A549 (cell line): ENCODE data around the gene CEP57L1. TPM values are rescaled to one million over a fixed set of nuclear protein-coding genes. Genes with fewer than 3 reads are reported as not detected.

Experiments used
- ATAC-seq, 2 experiments: fragments of 200-7000 bp in 1 of 2; fragments of >200 bp in 1 of 2; cut with Nextera tagmentation in 1 of 2; cut with Tn5 transposase in 1 of 2; 3 replicates each; pipeline versions ENCODE4 v1.8.0 to v1.9.1; 2018 to 2020; ENCODE audit warnings: mild to moderate bottlenecking in 1 of 2, moderate library complexity in 1 of 2
- CTCF ChIA-PET: fragments of 300-600 bp; sonication (Branson Sonifier 250); formaldehyde crosslinking; extraction: SDS; loops from one replicate; lab custom pipeline; 2021; ENCODE audit warnings: antibody characterized with exemption, inconsistent platforms; lab: Yijun Ruan, JAX
- POLR2A ChIA-PET: fragments of 350-600 bp; formaldehyde crosslinking; extraction: SDS; loops from one replicate; lab custom pipeline; 2021; ENCODE audit warnings: antibody characterized with exemption, inconsistent platforms; lab: Yijun Ruan, JAX
- DNase-seq, 2 experiments: peaks; one replicate each; pipeline versions ENCODE4 v3.0.0 to v3.0.0-alpha.2; 2011 to 2016; ENCODE audit warnings: low read depth in 1 of 2, low spot score in 1 of 2
- FAIRE-seq: peaks from 2 replicates; lab custom pipeline; 2011; peaks lifted over from hg19 to GRCh38; lab: Jason Lieb, UNC
- H3K27ac ChIP-seq, 2 experiments: fragments of >200 bp; sonication (Bioruptor Twin); formaldehyde crosslinking; 3 replicates each; pipeline ENCODE4 v1.5.1; 2016 to 2017
- H3K4me1 ChIP-seq: fragments of >200 bp; sonication (Bioruptor Twin); formaldehyde crosslinking; 3 replicates; pipeline ENCODE4 v1.6.1; 2016
- H3K4me2 ChIP-seq: fragments of >200 bp; sonication (Bioruptor Twin); formaldehyde crosslinking; 3 replicates; pipeline ENCODE4 v1.6.1; 2016
- H3K4me3 ChIP-seq: fragments of >200 bp; sonication (Bioruptor Twin); formaldehyde crosslinking; 3 replicates; pipeline ENCODE4 v1.5.1; 2016
- H3K9me3 ChIP-seq: fragments of >200 bp; sonication (Bioruptor Twin); formaldehyde crosslinking; 3 replicates; pipeline ENCODE4 v1.6.1; 2016
- BCL3 ChIP-seq: fragments of >200 bp; sonication (Bioruptor Twin); formaldehyde crosslinking; IDR thresholded peaks from 3 replicates; pipeline ENCODE4 v1.6.1; 2016
- BHLHE40 ChIP-seq: IDR thresholded peaks from 2 replicates; pipeline ENCODE4 v1.6.1; 2012; ENCODE audit warnings: low read depth, low read length, inconsistent platforms
- CEBPB ChIP-seq, 2 experiments: fragments of >200 bp in 1 of 2; sonication (Bioruptor Twin) in 1 of 2; formaldehyde crosslinking in 1 of 2; IDR thresholded peaks; 2 replicates each; pipeline ENCODE4 v1.6.1; 2012 to 2016
- CHD2 ChIP-seq: fragments of 150-350 bp; IDR thresholded peaks from 2 replicates; pipeline ENCODE4 v1.6.1; 2014; ENCODE audit warnings: low read length; ENCODE audit not compliant: partially characterized antibody
- CHD4 ChIP-seq: fragments of 200-600 bp; sonication (generic); IDR thresholded peaks from 2 replicates; pipeline ENCODE4 v1.6.1; 2016; ENCODE audit warnings: antibody characterized with exemption, mild to moderate bottlenecking, borderline replicate concordance
- E2F6 ChIP-seq: IDR thresholded peaks from 2 replicates; pipeline ENCODE4 v1.6.1; 2012; ENCODE audit warnings: low read depth, borderline replicate concordance
- EHMT2 ChIP-seq: fragments of 200-600 bp; sonication (generic); IDR thresholded peaks from 2 replicates; pipeline ENCODE4 v1.6.1; 2016; ENCODE audit warnings: antibody characterized with exemption, low read depth, mild to moderate bottlenecking, moderate library complexity
- ESRRA ChIP-seq: fragments of 150-350 bp; IDR thresholded peaks from 2 replicates; pipeline ENCODE4 v1.6.1; 2014; ENCODE audit warnings: mild to moderate bottlenecking, low read length, borderline replicate concordance
- FOSL2 ChIP-seq, 2 experiments: fragments of 450-650 bp in 1 of 2; fragments of >200 bp in 1 of 2; sonication (Bioruptor Twin) in 1 of 2; formaldehyde crosslinking; IDR thresholded peaks; 2 replicates each; pipeline versions ENCODE4 v1.5.0 to v1.6.1; 2016 to 2020; ENCODE audit warnings: mild to moderate bottlenecking in 1 of 2, moderate library complexity in 1 of 2
- HDAC2 ChIP-seq: fragments of 200-600 bp; sonication (generic); IDR thresholded peaks from 2 replicates; pipeline ENCODE4 v1.6.1; 2016
- HOXB5 ChIP-seq: fragments of 250-450 bp; sonication (Bioruptor Pico); IDR thresholded peaks from 2 replicates; pipeline ENCODE4 v1.5.0; 2020; ENCODE audit warnings: mild to moderate bottlenecking, moderate library complexity
- JUNB ChIP-seq: fragments of >200 bp; sonication (Bioruptor Twin); formaldehyde crosslinking; IDR thresholded peaks from 2 replicates; pipeline ENCODE4 v1.6.1; 2016
- KDM5A ChIP-seq: fragments of 200-600 bp; sonication (generic); IDR thresholded peaks from 2 replicates; pipeline ENCODE4 v1.6.1; 2016; ENCODE audit warnings: antibody characterized with exemption, mild to moderate bottlenecking
- MAX ChIP-seq: IDR thresholded peaks from 2 replicates; pipeline ENCODE4 v1.6.1; 2012
- NR3C1 ChIP-seq: fragments of >200 bp; sonication (Bioruptor Twin); formaldehyde crosslinking; IDR thresholded peaks from 3 replicates; pipeline ENCODE4 v1.6.1; 2017
- PHF8 ChIP-seq: fragments of 200-600 bp; sonication (generic); IDR thresholded peaks from 2 replicates; pipeline ENCODE4 v1.6.1; 2016; ENCODE audit warnings: low read depth, mild to moderate bottlenecking, antibody characterized with exemption, moderate library complexity, borderline replicate concordance
- POLR2A ChIP-seq: IDR thresholded peaks from 2 replicates; pipeline ENCODE4 v1.6.1; 2012; ENCODE audit warnings: mild to moderate bottlenecking, low read length
- POLR2AphosphoS2 ChIP-seq: conservative IDR thresholded peaks from 2 replicates; pipeline ENCODE4 v1.6.1; 2012; ENCODE audit warnings: low read length, improper control_type of control experiment, inconsistent platforms
- RAD21 ChIP-seq, 2 experiments: fragments of >200 bp in 1 of 2; sonication (Bioruptor Twin) in 1 of 2; formaldehyde crosslinking in 1 of 2; IDR thresholded peaks in 1 of 2; conservative IDR thresholded peaks in 1 of 2; 2 replicates in 1 of 2; 3 replicates in 1 of 2; pipeline ENCODE4 v1.6.1; 2012 to 2018; ENCODE audit warnings: inconsistent platforms in 1 of 2
- RARB ChIP-seq: fragments of 250-450 bp; sonication (Bioruptor Pico); IDR thresholded peaks from 2 replicates; pipeline ENCODE4 v1.8.0; 2021; ENCODE audit warnings: mild to moderate bottlenecking, moderate library complexity
- SMC3 ChIP-seq: fragments of >200 bp; sonication (Bioruptor Twin); formaldehyde crosslinking; IDR thresholded peaks from 3 replicates; pipeline ENCODE4 v1.6.1; 2018; ENCODE audit warnings: inconsistent platforms
- SREBF2 ChIP-seq: fragments of 450-650 bp; IDR thresholded peaks from 2 replicates; pipeline ENCODE4 v1.6.1; 2014; ENCODE audit warnings: mild to moderate bottlenecking, moderate library complexity
- TFCP2L1 ChIP-seq: fragments of 250-450 bp; sonication (Bioruptor Pico); IDR thresholded peaks from 2 replicates; pipeline ENCODE4 v1.5.0; 2021; ENCODE audit warnings: mild to moderate bottlenecking
- ZC3H11A ChIP-seq: fragments of 450-650 bp; IDR thresholded peaks from 2 replicates; pipeline ENCODE4 v1.6.1; 2014; ENCODE audit warnings: antibody characterized with exemption, mild to moderate bottlenecking
- ZFP36 ChIP-seq: fragments of 450-650 bp; IDR thresholded peaks from 2 replicates; pipeline ENCODE4 v1.6.1; 2014; ENCODE audit warnings: borderline replicate concordance; ENCODE audit not compliant: partially characterized antibody
- ZNF302 ChIP-seq: fragments of 250-450 bp; sonication (Bioruptor Pico); IDR thresholded peaks from 2 replicates; pipeline ENCODE4 v1.9.0; 2021; ENCODE audit warnings: inconsistent platforms, mild to moderate bottlenecking, moderate library complexity
- WGBS: methylation state at CpG from one replicate; pipeline ENCODE4 v1.1.6; 2017; ENCODE audit errors: missing lambda C conversion rate; 5-methylcytosine and 5-hydroxymethylcytosine counted together
- polyA plus RNA-seq, 4 experiments: library from polyadenylated mRNA; depleted of rRNA in 3 of 4; stranded (reverse); fragments of >200 nt; fragmentation: RNase III in 1 of 4; extraction: RNeasy Plus Mini Kit Qiagen cat#74134 plus additional on column Dnase treatment in 1 of 4; gene quantifications; 2 replicates in 3 of 4; 3 replicates in 1 of 4; pipeline ENCODE4 v1.2.3, GENCODE V29; 2011 to 2017
- TF ChIP-seq, protein P1 (sequence below): fragments of 250-450 bp; sonication (Bioruptor Pico); IDR thresholded peaks from 2 replicates; pipeline ENCODE4 v1.5.0; 2021; ENCODE audit warnings: mild to moderate bottlenecking, moderate library complexity, borderline replicate concordance
- TF ChIP-seq, protein P2 (sequence below): fragments of >200 bp; sonication (Bioruptor Twin); formaldehyde crosslinking; IDR thresholded peaks from 3 replicates; pipeline ENCODE4 v1.5.1; 2016
- TF ChIP-seq, protein P3 (sequence below): fragments of 200-600 bp; sonication (generic); IDR thresholded peaks from 2 replicates; pipeline ENCODE4 v1.6.1; 2016; ENCODE audit warnings: antibody characterized with exemption, mild to moderate bottlenecking, moderate library complexity
- TF ChIP-seq, protein P4 (sequence below): IDR thresholded peaks from 2 replicates; pipeline ENCODE4 v1.6.1; 2012

Gene CEP57L1
- polyA plus RNA-seq, 2 of the 4 experiments (the other 2 are of a cell fraction), result 8.9 to 20.5 TPM

DNA sequence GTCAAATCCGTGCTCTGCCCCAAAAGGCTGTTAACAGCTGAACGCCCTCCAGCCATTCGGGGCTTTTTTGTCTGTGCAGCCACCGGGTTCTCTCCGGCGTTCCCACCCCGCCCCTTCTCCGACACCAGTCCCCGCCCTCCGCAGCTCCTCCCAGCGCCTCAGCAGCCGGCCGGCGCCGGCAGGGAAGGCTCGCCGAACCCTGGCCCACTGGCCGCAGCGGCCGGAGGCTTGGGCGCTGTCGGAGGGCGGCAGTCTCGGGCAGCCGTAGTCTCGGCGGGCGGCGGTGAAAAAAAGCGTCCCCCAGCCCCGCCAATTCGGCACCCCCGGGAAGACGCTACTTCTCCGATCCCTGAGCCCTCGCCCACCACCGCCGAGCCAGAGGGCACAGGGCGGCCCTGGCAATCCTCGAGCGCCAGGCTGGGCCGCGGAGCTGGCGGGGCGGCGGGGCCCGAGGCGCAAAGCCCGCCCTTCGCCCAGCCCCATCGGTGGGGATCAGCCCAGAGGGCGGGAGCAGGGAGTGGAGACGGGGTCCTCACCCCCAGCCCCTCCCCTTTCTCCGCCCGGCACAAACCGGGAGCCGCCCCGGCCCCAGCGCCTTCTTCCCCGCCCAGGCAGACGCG lies 781 bp upstream of the CEP57L1 start, which contains the start of gene SESN1:
TSS of gene SESN1 (minus strand) at position 431 of the 620 bp plus-strand sequence. CDS start 773 bp downstream, outside the sequence.
- FAIRE-seq (no peak), ATAC-seq (peak; percentile 92 to 93), DNase-seq (peak; percentile 76 to 96)
- Histone ChIP-seq H3K4me2 (peak within 1 kb of the TSS; percentile 95), H3K9me3 (no peaks in the 10 kb centered on the region), H3K4me3 (peak within 1 kb of the TSS; percentile 71), H3K27ac (peak within 1 kb of the TSS; percentile 88 to 89), H3K4me1 (peaks cover 22% of the 10 kb centered on the region)
- POLR2A ChIA-PET, result interaction anchor here (0.5 to 2.3 kb wide), 17 partner anchors 9 to 1721 kb away, joined by 3 to 17 read pairs (median 5); partner anchors contain the start of genes ARMC2, CD164, CDK19 and FOXO3
- 0% methylated on average over 4 of the region's 62 CpGs for WGBS
- CTCF ChIA-PET, result interaction anchor here (1.2 kb wide), 1 partner anchor 93 kb away, joined by 3 read pairs; no protein-coding TSS in a partner anchor
- TF ChIP-seq ZFP36, result no peak
- TF ChIP-seq HOXB5 (CRISPR knock-in tag), result no peak
- no peak for TF ChIP-seq CHD4
- no peak for TF ChIP-seq E2F6
- TF ChIP-seq POLR2AphosphoS2, result no peak
- TF ChIP-seq NR3C1, result no peak
- no peak for TF ChIP-seq HDAC2
- TF ChIP-seq TFCP2L1, result no peak
- no peak for TF ChIP-seq ZNF302 (CRISPR knock-in tag)
- TF ChIP-seq PHF8, result peak; percentile 90
- no peak for TF ChIP-seq ESRRA
- TF ChIP-seq RAD21 (conservative IDR thresholded peaks at IDR 0.05 in 1 of 2, IDR thresholded peaks at IDR 0.05 in 1 of 2), result no peak
- no peak for TF ChIP-seq SMC3
- no peak; the same call in none of the 2 replicates for TF ChIP-seq MAX
- no peak for TF ChIP-seq SREBF2
- TF ChIP-seq EHMT2, result no peak
- no peak for TF ChIP-seq RARB (CRISPR knock-in tag)
- no peak for TF ChIP-seq JUNB
- TF ChIP-seq, protein P1, sequence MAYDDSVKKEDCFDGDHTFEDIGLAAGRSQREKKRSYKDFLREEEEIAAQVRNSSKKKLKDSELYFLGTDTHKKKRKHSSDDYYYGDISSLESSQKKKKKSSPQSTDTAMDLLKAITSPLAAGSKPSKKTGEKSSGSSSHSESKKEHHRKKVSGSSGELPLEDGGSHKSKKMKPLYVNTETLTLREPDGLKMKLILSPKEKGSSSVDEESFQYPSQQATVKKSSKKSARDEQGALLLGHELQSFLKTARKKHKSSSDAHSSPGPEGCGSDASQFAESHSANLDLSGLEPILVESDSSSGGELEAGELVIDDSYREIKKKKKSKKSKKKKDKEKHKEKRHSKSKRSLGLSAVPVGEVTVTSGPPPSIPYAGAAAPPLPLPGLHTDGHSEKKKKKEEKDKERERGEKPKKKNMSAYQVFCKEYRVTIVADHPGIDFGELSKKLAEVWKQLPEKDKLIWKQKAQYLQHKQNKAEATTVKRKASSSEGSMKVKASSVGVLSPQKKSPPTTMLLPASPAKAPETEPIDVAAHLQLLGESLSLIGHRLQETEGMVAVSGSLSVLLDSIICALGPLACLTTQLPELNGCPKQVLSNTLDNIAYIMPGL (CRISPR knock-in tag), result 0 out of 2 replicates have a peak, but pooled peaks have one; percentile 55
- no peak for TF ChIP-seq BHLHE40
- TF ChIP-seq KDM5A, result no peak
- TF ChIP-seq, protein P2, sequence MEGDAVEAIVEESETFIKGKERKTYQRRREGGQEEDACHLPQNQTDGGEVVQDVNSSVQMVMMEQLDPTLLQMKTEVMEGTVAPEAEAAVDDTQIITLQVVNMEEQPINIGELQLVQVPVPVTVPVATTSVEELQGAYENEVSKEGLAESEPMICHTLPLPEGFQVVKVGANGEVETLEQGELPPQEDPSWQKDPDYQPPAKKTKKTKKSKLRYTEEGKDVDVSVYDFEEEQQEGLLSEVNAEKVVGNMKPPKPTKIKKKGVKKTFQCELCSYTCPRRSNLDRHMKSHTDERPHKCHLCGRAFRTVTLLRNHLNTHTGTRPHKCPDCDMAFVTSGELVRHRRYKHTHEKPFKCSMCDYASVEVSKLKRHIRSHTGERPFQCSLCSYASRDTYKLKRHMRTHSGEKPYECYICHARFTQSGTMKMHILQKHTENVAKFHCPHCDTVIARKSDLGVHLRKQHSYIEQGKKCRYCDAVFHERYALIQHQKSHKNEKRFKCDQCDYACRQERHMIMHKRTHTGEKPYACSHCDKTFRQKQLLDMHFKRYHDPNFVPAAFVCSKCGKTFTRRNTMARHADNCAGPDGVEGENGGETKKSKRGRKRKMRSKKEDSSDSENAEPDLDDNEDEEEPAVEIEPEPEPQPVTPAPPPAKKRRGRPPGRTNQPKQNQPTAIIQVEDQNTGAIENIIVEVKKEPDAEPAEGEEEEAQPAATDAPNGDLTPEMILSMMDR, result no peak
- no peak for TF ChIP-seq CEBPB (IDR thresholded peaks at IDR 0.05)
- TF ChIP-seq FOSL2 (IDR thresholded peaks at IDR 0.05), result no peak
- TF ChIP-seq FOSL2 (CRISPR knock-in tag; IDR thresholded peaks at IDR 0.05), result no peak
- no peak for TF ChIP-seq CHD2
- TF ChIP-seq, protein P3, sequence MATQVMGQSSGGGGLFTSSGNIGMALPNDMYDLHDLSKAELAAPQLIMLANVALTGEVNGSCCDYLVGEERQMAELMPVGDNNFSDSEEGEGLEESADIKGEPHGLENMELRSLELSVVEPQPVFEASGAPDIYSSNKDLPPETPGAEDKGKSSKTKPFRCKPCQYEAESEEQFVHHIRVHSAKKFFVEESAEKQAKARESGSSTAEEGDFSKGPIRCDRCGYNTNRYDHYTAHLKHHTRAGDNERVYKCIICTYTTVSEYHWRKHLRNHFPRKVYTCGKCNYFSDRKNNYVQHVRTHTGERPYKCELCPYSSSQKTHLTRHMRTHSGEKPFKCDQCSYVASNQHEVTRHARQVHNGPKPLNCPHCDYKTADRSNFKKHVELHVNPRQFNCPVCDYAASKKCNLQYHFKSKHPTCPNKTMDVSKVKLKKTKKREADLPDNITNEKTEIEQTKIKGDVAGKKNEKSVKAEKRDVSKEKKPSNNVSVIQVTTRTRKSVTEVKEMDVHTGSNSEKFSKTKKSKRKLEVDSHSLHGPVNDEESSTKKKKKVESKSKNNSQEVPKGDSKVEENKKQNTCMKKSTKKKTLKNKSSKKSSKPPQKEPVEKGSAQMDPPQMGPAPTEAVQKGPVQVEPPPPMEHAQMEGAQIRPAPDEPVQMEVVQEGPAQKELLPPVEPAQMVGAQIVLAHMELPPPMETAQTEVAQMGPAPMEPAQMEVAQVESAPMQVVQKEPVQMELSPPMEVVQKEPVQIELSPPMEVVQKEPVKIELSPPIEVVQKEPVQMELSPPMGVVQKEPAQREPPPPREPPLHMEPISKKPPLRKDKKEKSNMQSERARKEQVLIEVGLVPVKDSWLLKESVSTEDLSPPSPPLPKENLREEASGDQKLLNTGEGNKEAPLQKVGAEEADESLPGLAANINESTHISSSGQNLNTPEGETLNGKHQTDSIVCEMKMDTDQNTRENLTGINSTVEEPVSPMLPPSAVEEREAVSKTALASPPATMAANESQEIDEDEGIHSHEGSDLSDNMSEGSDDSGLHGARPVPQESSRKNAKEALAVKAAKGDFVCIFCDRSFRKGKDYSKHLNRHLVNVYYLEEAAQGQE, result no peak
- TF ChIP-seq BCL3, result peak; percentile 80; the same call in 2 of the 3 replicates
- TF ChIP-seq ZC3H11A, result no peak
- peak; percentile 76 for TF ChIP-seq POLR2A
- TF ChIP-seq, protein P4, sequence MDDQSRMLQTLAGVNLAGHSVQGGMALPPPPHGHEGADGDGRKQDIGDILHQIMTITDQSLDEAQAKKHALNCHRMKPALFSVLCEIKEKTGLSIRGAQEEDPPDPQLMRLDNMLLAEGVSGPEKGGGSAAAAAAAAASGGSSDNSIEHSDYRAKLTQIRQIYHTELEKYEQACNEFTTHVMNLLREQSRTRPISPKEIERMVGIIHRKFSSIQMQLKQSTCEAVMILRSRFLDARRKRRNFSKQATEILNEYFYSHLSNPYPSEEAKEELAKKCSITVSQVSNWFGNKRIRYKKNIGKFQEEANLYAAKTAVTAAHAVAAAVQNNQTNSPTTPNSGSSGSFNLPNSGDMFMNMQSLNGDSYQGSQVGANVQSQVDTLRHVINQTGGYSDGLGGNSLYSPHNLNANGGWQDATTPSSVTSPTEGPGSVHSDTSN, result no peak
